SK-N-SH treated with all-trans-retinoic acid at 6 μM for 48 hours (cell line): ENCODE results near the gene OR9A4.

Source experiments
- ATAC-seq: fragments of 200-7000 bp; cut with Tn5 transposase; 3 replicates; pipeline ENCODE4 v1.9.1; 2020; ENCODE audit warnings: mild to moderate bottlenecking, moderate library complexity
- ARNTL ChIP-seq: fragments of 450-650 bp; formaldehyde crosslinking; IDR thresholded peaks from 2 replicates; pipeline ENCODE4 v1.5.0; 2020; ENCODE audit warnings: low read depth, mild to moderate bottlenecking, moderate library complexity, borderline replicate concordance
- BACH2 ChIP-seq: fragments of 250-450 bp; sonication (Bioruptor Pico); IDR thresholded peaks from 2 replicates; pipeline ENCODE4 v1.9.0; 2021; ENCODE audit warnings: mild to moderate bottlenecking, borderline replicate concordance
- CSDC2 ChIP-seq: fragments of 250-450 bp; sonication (Bioruptor Pico); IDR thresholded peaks from 2 replicates; pipeline ENCODE4 v1.5.0; 2020; ENCODE audit warnings: mild to moderate bottlenecking, moderate library complexity
- ESRRG ChIP-seq: fragments of 250-450 bp; sonication (Bioruptor Pico); IDR thresholded peaks from 2 replicates; pipeline ENCODE4 v1.6.1; 2021; ENCODE audit warnings: mild to moderate bottlenecking
- GLIS3 ChIP-seq: fragments of 250-450 bp; sonication (Bioruptor Pico); IDR thresholded peaks from 2 replicates; pipeline ENCODE4 v1.5.0; 2020; ENCODE audit warnings: mild to moderate bottlenecking, moderate library complexity
- ISL1 ChIP-seq: fragments of 250-450 bp; sonication (Bioruptor Pico); IDR thresholded peaks from 2 replicates; pipeline ENCODE4 v2.1.2; 2022; ENCODE audit warnings: mild to moderate bottlenecking, moderate library complexity
- OSR1 ChIP-seq: fragments of 250-450 bp; sonication (Bioruptor Pico); IDR thresholded peaks from 2 replicates; pipeline ENCODE4 v1.8.0; 2022; ENCODE audit warnings: moderate library complexity, mild to moderate bottlenecking, inconsistent platforms
- PPARA ChIP-seq: fragments of 250-450 bp; sonication (Bioruptor Pico); IDR thresholded peaks from 2 replicates; pipeline ENCODE4 v1.5.0; 2020; ENCODE audit warnings: mild to moderate bottlenecking, borderline replicate concordance
- RARB ChIP-seq: fragments of 250-450 bp; sonication (Bioruptor Pico); IDR thresholded peaks from 2 replicates; pipeline ENCODE4 v1.8.0; 2021; ENCODE audit warnings: mild to moderate bottlenecking, moderate library complexity
- SNAI2 ChIP-seq: fragments of 250-450 bp; sonication (Bioruptor Pico); IDR thresholded peaks from 2 replicates; pipeline ENCODE4 v1.5.0; 2020; ENCODE audit warnings: mild to moderate bottlenecking, moderate library complexity
- TCF4 ChIP-seq: fragments of 250-450 bp; sonication (Bioruptor Pico); IDR thresholded peaks from 2 replicates; pipeline ENCODE4 v1.8.0; 2021; ENCODE audit warnings: mild to moderate bottlenecking, moderate library complexity, borderline replicate concordance
- TOX ChIP-seq: fragments of 250-450 bp; sonication (Bioruptor Pico); IDR thresholded peaks from 2 replicates; pipeline ENCODE4 v1.8.0; 2021; ENCODE audit warnings: mild to moderate bottlenecking, moderate library complexity, borderline replicate concordance
- ZC3H10 ChIP-seq: fragments of 250-450 bp; sonication (Bioruptor Pico); IDR thresholded peaks from 2 replicates; pipeline ENCODE4 v1.5.1; 2021; ENCODE audit warnings: mild to moderate bottlenecking, moderate library complexity
- ZFP3 ChIP-seq: fragments of 250-450 bp; sonication (Bioruptor Pico); IDR thresholded peaks from 2 replicates; pipeline ENCODE4 v1.5.0; 2020; ENCODE audit warnings: mild to moderate bottlenecking, moderate library complexity
- ZNF565 ChIP-seq: fragments of 450-650 bp; formaldehyde crosslinking; conservative IDR thresholded peaks from 2 replicates; pipeline ENCODE4 v1.5.0; 2020; ENCODE audit warnings: low read depth, mild to moderate bottlenecking, moderate library complexity
- ZNF70 ChIP-seq: fragments of 450-650 bp; formaldehyde crosslinking; IDR thresholded peaks from 2 replicates; pipeline ENCODE4 v1.5.0; 2020; ENCODE audit warnings: mild to moderate bottlenecking, moderate library complexity
- ZNF8 ChIP-seq: fragments of 450-650 bp; formaldehyde crosslinking; IDR thresholded peaks from 2 replicates; pipeline ENCODE4 v1.5.0; 2020; ENCODE audit warnings: mild to moderate bottlenecking, moderate library complexity
- TF ChIP-seq, protein P1 (sequence below): fragments of 250-450 bp; sonication (Bioruptor Pico); IDR thresholded peaks from 2 replicates; pipeline ENCODE4 v1.5.0; 2020; ENCODE audit warnings: mild to moderate bottlenecking, moderate library complexity
- TF ChIP-seq, protein P2 (sequence below): fragments of 250-450 bp; sonication (Bioruptor Pico); IDR thresholded peaks from 2 replicates; pipeline ENCODE4 v1.8.0; 2021; ENCODE audit warnings: low read depth, mild to moderate bottlenecking, moderate library complexity, borderline replicate concordance
- TF ChIP-seq, protein P3 (sequence below): fragments of 250-450 bp; sonication (Bioruptor Pico); IDR thresholded peaks from 2 replicates; pipeline ENCODE4 v1.5.1; 2021; ENCODE audit warnings: mild to moderate bottlenecking, moderate library complexity
- TF ChIP-seq, protein P4 (sequence below): fragments of 250-450 bp; sonication (Bioruptor Pico); IDR thresholded peaks from 2 replicates; pipeline ENCODE4 v1.5.1; 2020; ENCODE audit warnings: low read depth, mild to moderate bottlenecking, moderate library complexity
- TF ChIP-seq, protein P5 (sequence below): fragments of 250-450 bp; sonication (Bioruptor Pico); IDR thresholded peaks from 2 replicates; pipeline ENCODE4 v1.8.0; 2020; ENCODE audit warnings: mild to moderate bottlenecking, moderate library complexity, borderline replicate concordance

OR9A4 gene

DNA sequence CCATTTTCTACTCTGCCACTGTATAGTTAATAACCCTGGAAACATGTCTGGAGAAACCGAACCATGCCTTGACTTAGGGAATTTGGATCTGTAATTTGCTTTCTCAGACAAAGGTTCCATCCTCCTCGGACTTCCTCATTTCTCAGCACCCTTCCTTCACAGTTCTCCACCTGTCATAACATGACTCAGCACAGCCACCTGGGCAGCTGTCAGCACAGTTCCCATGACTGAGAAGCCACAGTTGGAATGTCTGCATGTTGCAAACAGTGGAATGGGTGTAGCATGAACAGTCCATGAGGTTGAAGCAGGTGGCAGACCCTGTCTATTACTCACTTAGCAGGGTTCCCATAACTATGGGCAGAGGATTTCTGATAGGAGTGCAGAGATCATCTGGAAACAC is 634 bp upstream of the OR9A4 start (continued):
- no peak for TF ChIP-seq ZC3H10
- TF ChIP-seq, all 23 proteins: peak for 0

DNA sequence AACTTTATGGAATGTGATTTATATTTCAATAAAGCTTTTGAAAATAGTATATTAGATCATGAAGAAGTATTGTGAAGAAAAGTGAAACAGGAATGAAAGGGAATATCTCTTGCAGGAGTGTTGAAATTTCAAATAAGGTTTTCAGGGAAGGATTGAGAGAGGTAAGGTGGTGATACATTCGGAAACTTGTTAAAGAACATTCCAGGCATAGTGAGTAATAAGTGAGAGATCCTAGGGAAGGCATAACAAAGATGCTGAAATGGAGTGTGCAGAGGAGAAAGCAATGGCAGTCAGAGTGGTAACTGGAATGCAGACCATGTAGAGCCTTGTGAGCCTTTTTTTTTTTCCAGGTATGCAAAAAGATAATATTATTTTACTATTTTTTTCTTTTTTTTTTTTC is 4.1 kb downstream of the OR9A4 start:
- ATAC-seq, result no peak
- TF ChIP-seq ZC3H10, result no peak
- TF ChIP-seq TCF4 (CRISPR knock-in tag), result no peak
- TF ChIP-seq ARNTL (CRISPR knock-in tag), result no peak
- TF ChIP-seq CSDC2 (CRISPR knock-in tag), result no peak

DNA sequence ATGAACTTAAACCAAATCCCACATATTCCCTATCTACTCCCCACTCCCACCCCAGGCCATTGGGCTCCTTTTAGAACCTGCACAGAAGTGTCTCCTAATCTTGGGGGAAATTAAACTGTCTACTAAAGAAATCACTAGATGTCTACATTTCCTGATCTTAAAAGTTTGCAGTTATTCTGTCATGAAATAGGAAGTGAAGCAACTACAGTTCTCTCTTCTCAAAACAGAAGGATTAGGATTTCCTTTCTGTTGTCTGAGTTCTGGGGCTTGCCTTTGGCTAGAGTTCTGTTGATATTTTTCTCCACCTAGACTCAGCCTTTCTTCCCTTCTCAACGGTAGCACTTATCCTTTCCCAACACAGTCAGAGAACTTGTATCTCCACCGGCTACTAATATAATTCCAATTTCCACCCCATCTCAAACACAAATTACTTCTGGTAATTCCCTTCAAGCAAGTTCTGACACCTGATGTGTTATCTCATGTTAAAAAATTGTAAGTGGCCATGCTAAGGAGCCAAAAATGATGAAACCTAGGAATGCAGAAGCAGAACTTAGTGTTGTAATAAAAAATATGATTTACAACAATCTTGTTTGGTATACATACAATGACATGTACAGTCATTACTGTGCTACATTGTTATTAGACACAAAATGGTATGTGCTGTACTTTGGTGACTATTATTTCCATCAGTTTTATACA is 12.1 kb downstream of the OR9A4 start:
- TF ChIP-seq, protein P1, sequence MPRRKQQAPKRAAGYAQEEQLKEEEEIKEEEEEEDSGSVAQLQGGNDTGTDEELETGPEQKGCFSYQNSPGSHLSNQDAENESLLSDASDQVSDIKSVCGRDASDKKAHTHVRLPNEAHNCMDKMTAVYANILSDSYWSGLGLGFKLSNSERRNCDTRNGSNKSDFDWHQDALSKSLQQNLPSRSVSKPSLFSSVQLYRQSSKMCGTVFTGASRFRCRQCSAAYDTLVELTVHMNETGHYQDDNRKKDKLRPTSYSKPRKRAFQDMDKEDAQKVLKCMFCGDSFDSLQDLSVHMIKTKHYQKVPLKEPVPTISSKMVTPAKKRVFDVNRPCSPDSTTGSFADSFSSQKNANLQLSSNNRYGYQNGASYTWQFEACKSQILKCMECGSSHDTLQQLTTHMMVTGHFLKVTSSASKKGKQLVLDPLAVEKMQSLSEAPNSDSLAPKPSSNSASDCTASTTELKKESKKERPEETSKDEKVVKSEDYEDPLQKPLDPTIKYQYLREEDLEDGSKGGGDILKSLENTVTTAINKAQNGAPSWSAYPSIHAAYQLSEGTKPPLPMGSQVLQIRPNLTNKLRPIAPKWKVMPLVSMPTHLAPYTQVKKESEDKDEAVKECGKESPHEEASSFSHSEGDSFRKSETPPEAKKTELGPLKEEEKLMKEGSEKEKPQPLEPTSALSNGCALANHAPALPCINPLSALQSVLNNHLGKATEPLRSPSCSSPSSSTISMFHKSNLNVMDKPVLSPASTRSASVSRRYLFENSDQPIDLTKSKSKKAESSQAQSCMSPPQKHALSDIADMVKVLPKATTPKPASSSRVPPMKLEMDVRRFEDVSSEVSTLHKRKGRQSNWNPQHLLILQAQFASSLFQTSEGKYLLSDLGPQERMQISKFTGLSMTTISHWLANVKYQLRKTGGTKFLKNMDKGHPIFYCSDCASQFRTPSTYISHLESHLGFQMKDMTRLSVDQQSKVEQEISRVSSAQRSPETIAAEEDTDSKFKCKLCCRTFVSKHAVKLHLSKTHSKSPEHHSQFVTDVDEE, result no peak
- TF ChIP-seq, protein P2, sequence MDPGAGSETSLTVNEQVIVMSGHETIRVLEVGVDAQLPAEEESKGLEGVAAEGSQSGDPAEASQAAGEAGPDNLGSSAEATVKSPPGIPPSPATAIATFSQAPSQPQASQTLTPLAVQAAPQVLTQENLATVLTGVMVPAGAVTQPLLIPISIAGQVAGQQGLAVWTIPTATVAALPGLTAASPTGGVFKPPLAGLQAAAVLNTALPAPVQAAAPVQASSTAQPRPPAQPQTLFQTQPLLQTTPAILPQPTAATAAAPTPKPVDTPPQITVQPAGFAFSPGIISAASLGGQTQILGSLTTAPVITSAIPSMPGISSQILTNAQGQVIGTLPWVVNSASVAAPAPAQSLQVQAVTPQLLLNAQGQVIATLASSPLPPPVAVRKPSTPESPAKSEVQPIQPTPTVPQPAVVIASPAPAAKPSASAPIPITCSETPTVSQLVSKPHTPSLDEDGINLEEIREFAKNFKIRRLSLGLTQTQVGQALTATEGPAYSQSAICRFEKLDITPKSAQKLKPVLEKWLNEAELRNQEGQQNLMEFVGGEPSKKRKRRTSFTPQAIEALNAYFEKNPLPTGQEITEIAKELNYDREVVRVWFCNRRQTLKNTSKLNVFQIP (CRISPR knock-in tag), result no peak
- no peak for TF ChIP-seq OSR1 (CRISPR knock-in tag)
- no peak for TF ChIP-seq TCF4 (CRISPR knock-in tag)
- TF ChIP-seq CSDC2 (CRISPR knock-in tag), result no peak
- no peak for TF ChIP-seq RARB
- no peak for TF ChIP-seq ESRRG (CRISPR knock-in tag)
- TF ChIP-seq, protein P3, sequence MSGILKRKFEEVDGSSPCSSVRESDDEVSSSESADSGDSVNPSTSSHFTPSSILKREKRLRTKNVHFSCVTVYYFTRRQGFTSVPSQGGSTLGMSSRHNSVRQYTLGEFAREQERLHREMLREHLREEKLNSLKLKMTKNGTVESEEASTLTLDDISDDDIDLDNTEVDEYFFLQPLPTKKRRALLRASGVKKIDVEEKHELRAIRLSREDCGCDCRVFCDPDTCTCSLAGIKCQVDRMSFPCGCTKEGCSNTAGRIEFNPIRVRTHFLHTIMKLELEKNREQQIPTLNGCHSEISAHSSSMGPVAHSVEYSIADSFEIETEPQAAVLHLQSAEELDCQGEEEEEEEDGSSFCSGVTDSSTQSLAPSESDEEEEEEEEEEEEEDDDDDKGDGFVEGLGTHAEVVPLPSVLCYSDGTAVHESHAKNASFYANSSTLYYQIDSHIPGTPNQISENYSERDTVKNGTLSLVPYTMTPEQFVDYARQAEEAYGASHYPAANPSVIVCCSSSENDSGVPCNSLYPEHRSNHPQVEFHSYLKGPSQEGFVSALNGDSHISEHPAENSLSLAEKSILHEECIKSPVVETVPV, result no peak
- TF ChIP-seq ARNTL (CRISPR knock-in tag), result no peak
- no peak for TF ChIP-seq ZNF70 (CRISPR knock-in tag)
- TF ChIP-seq ZNF565 (CRISPR knock-in tag), result no peak
- TF ChIP-seq, protein P4, sequence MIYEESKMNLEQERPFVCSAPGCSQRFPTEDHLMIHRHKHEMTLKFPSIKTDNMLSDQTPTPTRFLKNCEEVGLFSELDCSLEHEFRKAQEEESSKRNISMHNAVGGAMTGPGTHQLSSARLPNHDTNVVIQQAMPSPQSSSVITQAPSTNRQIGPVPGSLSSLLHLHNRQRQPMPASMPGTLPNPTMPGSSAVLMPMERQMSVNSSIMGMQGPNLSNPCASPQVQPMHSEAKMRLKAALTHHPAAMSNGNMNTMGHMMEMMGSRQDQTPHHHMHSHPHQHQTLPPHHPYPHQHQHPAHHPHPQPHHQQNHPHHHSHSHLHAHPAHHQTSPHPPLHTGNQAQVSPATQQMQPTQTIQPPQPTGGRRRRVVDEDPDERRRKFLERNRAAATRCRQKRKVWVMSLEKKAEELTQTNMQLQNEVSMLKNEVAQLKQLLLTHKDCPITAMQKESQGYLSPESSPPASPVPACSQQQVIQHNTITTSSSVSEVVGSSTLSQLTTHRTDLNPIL, result no peak
- no peak for TF ChIP-seq ZFP3
- TF ChIP-seq TOX (CRISPR knock-in tag), result no peak
- TF ChIP-seq SNAI2 (CRISPR knock-in tag), result no peak
- no peak for TF ChIP-seq ZC3H10
- TF ChIP-seq, protein P5, sequence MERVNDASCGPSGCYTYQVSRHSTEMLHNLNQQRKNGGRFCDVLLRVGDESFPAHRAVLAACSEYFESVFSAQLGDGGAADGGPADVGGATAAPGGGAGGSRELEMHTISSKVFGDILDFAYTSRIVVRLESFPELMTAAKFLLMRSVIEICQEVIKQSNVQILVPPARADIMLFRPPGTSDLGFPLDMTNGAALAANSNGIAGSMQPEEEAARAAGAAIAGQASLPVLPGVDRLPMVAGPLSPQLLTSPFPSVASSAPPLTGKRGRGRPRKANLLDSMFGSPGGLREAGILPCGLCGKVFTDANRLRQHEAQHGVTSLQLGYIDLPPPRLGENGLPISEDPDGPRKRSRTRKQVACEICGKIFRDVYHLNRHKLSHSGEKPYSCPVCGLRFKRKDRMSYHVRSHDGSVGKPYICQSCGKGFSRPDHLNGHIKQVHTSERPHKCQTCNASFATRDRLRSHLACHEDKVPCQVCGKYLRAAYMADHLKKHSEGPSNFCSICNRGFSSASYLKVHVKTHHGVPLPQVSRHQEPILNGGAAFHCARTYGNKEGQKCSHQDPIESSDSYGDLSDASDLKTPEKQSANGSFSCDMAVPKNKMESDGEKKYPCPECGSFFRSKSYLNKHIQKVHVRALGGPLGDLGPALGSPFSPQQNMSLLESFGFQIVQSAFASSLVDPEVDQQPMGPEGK (CRISPR knock-in tag), result no peak
- TF ChIP-seq ISL1 (CRISPR knock-in tag), result no peak
- TF ChIP-seq ZNF8, result no peak
- ATAC-seq, result no peak

DNA sequence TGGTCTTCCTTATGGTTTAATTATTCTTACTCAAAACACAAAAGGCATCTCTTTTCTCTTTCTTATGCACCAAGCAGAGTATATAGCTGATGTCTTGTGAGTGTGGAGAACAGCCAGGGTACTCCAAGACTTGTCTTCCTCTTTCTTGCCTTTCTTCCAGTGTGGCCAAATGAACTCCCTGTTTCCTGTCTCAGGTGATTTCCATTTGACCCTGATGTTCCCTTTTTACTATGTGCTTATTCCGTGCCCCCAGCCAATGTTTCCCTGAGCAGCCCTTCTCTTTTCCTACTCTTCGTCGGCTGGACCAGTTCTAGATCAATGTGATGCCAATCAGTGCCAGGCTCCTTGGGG is 12.6 kb downstream of the OR9A4 start:
- no peak for ATAC-seq
- TF ChIP-seq PPARA (no peak), ZFP3 (no peak), TCF4 (CRISPR knock-in tag) (no peak), ZNF70 (CRISPR knock-in tag) (no peak), ISL1 (CRISPR knock-in tag) (no peak), BACH2 (no peak), ZC3H10 (no peak), TOX (CRISPR knock-in tag) (no peak), GLIS3 (CRISPR knock-in tag) (no peak)
- TF ChIP-seq, protein P1, result no peak
- TF ChIP-seq, protein P4, result no peak
